ENCODE measurements around the gene IFT27.

The IFT27 gene

GRCh38 chr22:36763576-36763975 lies 12.3 kb downstream of the IFT27 start:
- Histone ChIP-seq H3K4me3 (replicated peaks; ENCODE audit: insufficient read depth, low read length) (no peak overlapping the region), H3K27me3 (ENCODE audit: insufficient read depth, poor library complexity, severe bottlenecking) (no peaks in the 10 kb centered on the region), H3K27ac (replicated peaks) (no peak overlapping the region)
- TF ChIP-seq, protein P1, sequence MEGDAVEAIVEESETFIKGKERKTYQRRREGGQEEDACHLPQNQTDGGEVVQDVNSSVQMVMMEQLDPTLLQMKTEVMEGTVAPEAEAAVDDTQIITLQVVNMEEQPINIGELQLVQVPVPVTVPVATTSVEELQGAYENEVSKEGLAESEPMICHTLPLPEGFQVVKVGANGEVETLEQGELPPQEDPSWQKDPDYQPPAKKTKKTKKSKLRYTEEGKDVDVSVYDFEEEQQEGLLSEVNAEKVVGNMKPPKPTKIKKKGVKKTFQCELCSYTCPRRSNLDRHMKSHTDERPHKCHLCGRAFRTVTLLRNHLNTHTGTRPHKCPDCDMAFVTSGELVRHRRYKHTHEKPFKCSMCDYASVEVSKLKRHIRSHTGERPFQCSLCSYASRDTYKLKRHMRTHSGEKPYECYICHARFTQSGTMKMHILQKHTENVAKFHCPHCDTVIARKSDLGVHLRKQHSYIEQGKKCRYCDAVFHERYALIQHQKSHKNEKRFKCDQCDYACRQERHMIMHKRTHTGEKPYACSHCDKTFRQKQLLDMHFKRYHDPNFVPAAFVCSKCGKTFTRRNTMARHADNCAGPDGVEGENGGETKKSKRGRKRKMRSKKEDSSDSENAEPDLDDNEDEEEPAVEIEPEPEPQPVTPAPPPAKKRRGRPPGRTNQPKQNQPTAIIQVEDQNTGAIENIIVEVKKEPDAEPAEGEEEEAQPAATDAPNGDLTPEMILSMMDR (IDR thresholded peaks at IDR 0.05; ENCODE audit: insufficient read depth, low read length): no peak
- TF ChIP-seq SPI1 (IDR thresholded peaks at IDR 0.05; ENCODE audit: borderline replicate concordance, low read depth) (no peak), GABPA (IDR thresholded peaks at IDR 0.05; ENCODE audit: low read depth) (no peak), POLR2AphosphoS5 (IDR thresholded peaks at IDR 0.05; ENCODE audit: low read depth) (no peak)
- TF ChIP-seq, protein P2, sequence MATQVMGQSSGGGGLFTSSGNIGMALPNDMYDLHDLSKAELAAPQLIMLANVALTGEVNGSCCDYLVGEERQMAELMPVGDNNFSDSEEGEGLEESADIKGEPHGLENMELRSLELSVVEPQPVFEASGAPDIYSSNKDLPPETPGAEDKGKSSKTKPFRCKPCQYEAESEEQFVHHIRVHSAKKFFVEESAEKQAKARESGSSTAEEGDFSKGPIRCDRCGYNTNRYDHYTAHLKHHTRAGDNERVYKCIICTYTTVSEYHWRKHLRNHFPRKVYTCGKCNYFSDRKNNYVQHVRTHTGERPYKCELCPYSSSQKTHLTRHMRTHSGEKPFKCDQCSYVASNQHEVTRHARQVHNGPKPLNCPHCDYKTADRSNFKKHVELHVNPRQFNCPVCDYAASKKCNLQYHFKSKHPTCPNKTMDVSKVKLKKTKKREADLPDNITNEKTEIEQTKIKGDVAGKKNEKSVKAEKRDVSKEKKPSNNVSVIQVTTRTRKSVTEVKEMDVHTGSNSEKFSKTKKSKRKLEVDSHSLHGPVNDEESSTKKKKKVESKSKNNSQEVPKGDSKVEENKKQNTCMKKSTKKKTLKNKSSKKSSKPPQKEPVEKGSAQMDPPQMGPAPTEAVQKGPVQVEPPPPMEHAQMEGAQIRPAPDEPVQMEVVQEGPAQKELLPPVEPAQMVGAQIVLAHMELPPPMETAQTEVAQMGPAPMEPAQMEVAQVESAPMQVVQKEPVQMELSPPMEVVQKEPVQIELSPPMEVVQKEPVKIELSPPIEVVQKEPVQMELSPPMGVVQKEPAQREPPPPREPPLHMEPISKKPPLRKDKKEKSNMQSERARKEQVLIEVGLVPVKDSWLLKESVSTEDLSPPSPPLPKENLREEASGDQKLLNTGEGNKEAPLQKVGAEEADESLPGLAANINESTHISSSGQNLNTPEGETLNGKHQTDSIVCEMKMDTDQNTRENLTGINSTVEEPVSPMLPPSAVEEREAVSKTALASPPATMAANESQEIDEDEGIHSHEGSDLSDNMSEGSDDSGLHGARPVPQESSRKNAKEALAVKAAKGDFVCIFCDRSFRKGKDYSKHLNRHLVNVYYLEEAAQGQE (IDR thresholded peaks at IDR 0.05; ENCODE audit: insufficient replicate concordance, low read depth): no peak
- DNase-seq (ENCODE audit: low read depth in 1 of 2, low spot score in 1 of 2): no peak

- Histone ChIP-seq H3K4me3 (replicated peaks; ENCODE audit: insufficient read depth, low read length) (no peak overlapping the region), H3K27me3 (ENCODE audit: insufficient read depth, poor library complexity, severe bottlenecking) (no peaks in the 10 kb centered on the region), H3K27ac (replicated peaks) (no peak overlapping the region)
- TF ChIP-seq, protein P1 (IDR thresholded peaks at IDR 0.05; ENCODE audit: insufficient read depth, low read length): no peak
- TF ChIP-seq SPI1 (IDR thresholded peaks at IDR 0.05; ENCODE audit: borderline replicate concordance, low read depth) (no peak), POLR2AphosphoS5 (IDR thresholded peaks at IDR 0.05; ENCODE audit: low read depth) (no peak), GABPA (IDR thresholded peaks at IDR 0.05; ENCODE audit: low read depth) (no peak)
- TF ChIP-seq, protein P2 (IDR thresholded peaks at IDR 0.05; ENCODE audit: insufficient replicate concordance, low read depth): no peak
- no peak for DNase-seq (ENCODE audit: low read depth in 1 of 2, low spot score in 1 of 2)
Measured at GRCh38 chr22:36762687-36763260, 13.1 kb downstream of the IFT27 start.

- TF ChIP-seq POLR2AphosphoS5 (IDR thresholded peaks at IDR 0.05; ENCODE audit: low read depth): no peak
- TF ChIP-seq GABPA (IDR thresholded peaks at IDR 0.05; ENCODE audit: low read depth): no peak
- TF ChIP-seq SPI1 (IDR thresholded peaks at IDR 0.05; ENCODE audit: borderline replicate concordance, low read depth): no peak
- TF ChIP-seq, protein P2 (IDR thresholded peaks at IDR 0.05; ENCODE audit: insufficient replicate concordance, low read depth): no peak
- TF ChIP-seq, protein P1 (IDR thresholded peaks at IDR 0.05; ENCODE audit: insufficient read depth, low read length): no peak
- no peak overlapping the region for H3K4me3 ChIP-seq (replicated peaks; ENCODE audit: insufficient read depth, low read length)
- no peak overlapping the region for H3K27ac ChIP-seq (replicated peaks)
- H3K27me3 ChIP-seq (ENCODE audit: insufficient read depth, poor library complexity, severe bottlenecking): no peaks in the 10 kb centered on the region
- DNase-seq (ENCODE audit: low read depth in 1 of 2, low spot score in 1 of 2): no peak
Measured at GRCh38 chr22:36761553-36762240, 14.2 kb downstream of the IFT27 start.

All from HL-60 (cell line).